Erythroblast (primary cell): ENCODE measurements around the gene HBG2.
A peak's percentile ranks its signal among the peaks of the same experiment; 100 is the strongest.

Experiments used
- DNase-seq, 2 experiments: peaks; one replicate each; lab custom pipeline; 2025; lab: John Stamatoyannopoulos, UW
- GATA1 ChIP-seq: IDR thresholded peaks from 2 replicates; pipeline ENCODE4 v1.6.1; 2011; ENCODE audit warnings: low read depth, mild to moderate bottlenecking, control low read depth, low read length, moderate library complexity
- POLR2A ChIP-seq: IDR thresholded peaks from 2 replicates; pipeline ENCODE4 v1.6.1; 2011; ENCODE audit warnings: mild to moderate bottlenecking, low read length

HBG2 gene

GRCh38 chr11:5239046-5239445 is 15.5 kb downstream of the HBG2 start:
- DNase-seq: no peak

GRCh38 chr11:5238486-5238885 is 16.1 kb downstream of the HBG2 start:
- no peak for DNase-seq
- TF ChIP-seq POLR2A: no peak
- no peak for TF ChIP-seq GATA1

More at GRCh38 chr11:5239046-5239445, 15.5 kb downstream of the HBG2 start:
- no peak for TF ChIP-seq GATA1
- TF ChIP-seq POLR2A: peak; percentile 44

GRCh38 chr11:5237420-5237819 is 17.2 kb downstream of the HBG2 start:
- DNase-seq: no peak
- no peak for TF ChIP-seq POLR2A
- no peak for TF ChIP-seq GATA1

DNA sequence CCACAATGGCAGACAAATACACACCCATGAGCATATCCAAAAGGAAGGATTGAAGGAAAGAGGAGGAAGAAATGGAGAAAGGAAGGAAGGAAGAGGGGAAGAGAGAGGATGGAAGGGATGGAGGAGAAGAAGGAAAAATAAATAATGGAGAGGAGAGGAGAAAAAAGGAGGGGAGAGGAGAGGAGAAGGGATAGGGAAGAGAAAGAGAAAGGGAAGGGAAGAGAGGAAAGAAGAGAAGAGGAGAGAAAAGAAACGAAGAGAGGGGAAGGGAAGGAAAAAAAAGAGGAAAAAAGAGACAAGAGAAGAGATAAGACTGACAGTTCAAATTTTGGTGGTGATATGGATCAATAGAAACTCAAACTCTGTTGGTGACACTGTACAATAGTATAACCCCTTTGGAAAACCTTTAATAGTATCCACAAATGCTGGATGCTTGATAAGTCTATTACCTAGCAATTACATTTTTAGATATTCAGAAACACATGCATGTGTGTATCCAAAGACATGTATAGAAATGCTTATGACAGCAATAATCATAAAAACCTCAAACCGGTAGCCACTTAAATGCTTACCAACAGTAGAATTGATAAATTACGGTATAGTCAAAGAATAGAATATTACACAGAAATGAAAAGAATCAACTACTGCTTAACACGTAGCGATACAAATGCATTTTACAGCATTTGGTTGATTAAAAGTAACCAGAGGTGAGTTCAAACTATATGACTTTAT is 19.1 kb downstream of the HBG2 start:
- TF ChIP-seq GATA1 (no peak), POLR2A (no peak)

GRCh38 chr11:5234381-5234834 is 20.2 kb downstream of the HBG2 start, which contains the start of gene HBD:
TSS of gene HBD (minus strand) at chr11:5234483. CDS start at chr11:5234433, 50 bp downstream.
- TF ChIP-seq POLR2A (peak; percentile 100), GATA1 (peak; percentile 43)
- DNase-seq: peak in 1 of 2 experiments; percentile 74

More for the DNA sequence above, 19.1 kb downstream of the HBG2 start:
- no peak for DNase-seq

DNA sequence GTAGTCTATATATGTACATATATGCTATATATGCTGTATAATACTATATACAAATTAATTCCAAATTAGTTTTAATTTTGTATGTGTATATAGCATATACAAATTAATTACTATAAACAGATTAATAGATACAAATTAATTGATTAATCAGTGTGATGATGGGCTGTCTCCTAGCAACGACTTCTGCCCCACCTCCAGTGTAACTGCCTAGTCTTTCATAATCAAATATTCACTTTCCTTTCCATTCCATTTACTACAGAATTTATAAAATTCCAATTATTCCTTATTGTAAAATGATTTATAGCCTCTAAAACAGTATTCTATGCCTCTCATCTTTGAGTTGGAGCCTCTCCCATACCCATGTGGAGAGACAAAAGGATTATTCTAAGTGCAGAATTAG is 21.3 kb downstream of the HBG2 start:
- no peak for TF ChIP-seq GATA1
- no peak for TF ChIP-seq POLR2A

DNA sequence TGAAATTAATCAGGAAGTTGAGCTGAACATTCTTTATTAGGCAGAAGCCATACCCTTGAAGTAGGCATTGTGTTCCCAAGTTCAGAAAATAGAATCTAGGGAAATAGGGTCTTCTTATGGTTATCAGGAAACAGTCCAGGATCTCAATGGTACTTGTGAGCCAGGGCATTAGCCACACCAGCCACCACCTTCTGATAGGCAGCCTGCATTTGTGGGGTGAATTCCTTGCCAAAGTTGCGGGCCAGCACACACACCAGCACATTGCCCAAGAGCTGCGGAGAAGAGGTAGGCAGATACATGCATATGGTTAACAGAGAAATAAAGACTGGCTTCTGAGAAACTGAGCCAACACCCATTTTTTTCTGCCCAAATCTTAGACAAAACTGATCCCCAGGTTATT is 21.8 kb downstream of the HBG2 start:
- no peak for DNase-seq
- TF ChIP-seq POLR2A (peak; percentile 69), GATA1 (no peak)

More for the DNA sequence above, 21.3 kb downstream of the HBG2 start:
- DNase-seq: no peak

GRCh38 chr11:5232176-5232575 is 22.4 kb downstream of the HBG2 start:
- TF ChIP-seq POLR2A: no peak
- no peak for TF ChIP-seq GATA1
- DNase-seq: no peak

GRCh38 chr11:5231111-5231510 is 23.5 kb downstream of the HBG2 start:
- no peak for DNase-seq
- TF ChIP-seq GATA1: no peak
- TF ChIP-seq POLR2A: peak; percentile 66

GRCh38 chr11:5230266-5230665 is 24.3 kb downstream of the HBG2 start:
- no peak for TF ChIP-seq GATA1
- no peak for TF ChIP-seq POLR2A
- DNase-seq: no peak

GRCh38 chr11:5229796-5230195 is 24.8 kb downstream of the HBG2 start:
- no peak for DNase-seq

GRCh38 chr11:5229356-5229755 is 25.2 kb downstream of the HBG2 start:
- TF ChIP-seq POLR2A (peak; percentile 24), GATA1 (no peak)
- DNase-seq: no peak

More at GRCh38 chr11:5229796-5230195, 24.8 kb downstream of the HBG2 start:
- TF ChIP-seq POLR2A: peak; percentile 13
- TF ChIP-seq GATA1: no peak

DNA sequence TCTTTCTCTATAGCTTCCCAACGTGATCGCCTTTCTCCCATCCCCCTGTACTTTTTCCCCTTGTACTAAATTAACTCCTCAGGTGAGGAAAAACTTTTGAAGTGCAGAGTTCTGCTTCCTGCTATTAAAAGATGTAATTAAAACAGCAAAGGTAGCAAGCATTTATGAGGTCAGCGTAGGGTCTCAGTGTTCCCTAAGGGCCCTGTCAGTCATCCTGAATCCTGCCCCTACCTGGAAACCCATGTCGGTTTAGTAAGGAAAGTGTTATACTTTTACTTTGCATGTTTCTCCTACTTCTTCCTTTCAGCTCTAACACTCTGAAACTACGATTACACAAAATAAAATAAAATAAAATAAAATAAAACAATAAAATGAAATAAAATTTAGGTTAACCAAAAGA is 26.5 kb downstream of the HBG2 start:
- DNase-seq: no peak
- no peak for TF ChIP-seq GATA1
- TF ChIP-seq POLR2A: no peak

DNA sequence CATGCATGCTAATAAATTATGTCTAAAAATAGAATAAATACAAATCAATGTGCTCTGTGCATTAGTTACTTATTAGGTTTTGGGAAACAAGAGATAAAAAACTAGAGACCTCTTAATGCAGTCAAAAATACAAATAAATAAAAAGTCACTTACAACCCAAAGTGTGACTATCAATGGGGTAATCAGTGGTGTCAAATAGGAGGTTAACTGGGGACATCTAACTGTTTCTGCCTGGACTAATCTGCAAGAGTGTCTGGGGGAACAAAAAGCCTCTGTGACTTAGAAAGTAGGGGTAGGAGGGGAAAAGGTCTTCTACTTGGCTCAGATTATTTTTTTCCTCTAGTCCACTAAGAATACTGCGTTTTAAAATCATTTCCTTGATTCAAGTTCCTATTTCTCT is 26.9 kb downstream of the HBG2 start:
- DNase-seq: peak in 1 of 2 experiments; percentile 65
- TF ChIP-seq GATA1 (no peak), POLR2A (no peak)

GRCh38 chr11:5226732-5227310 is 27.8 kb downstream of the HBG2 start, which contains the start of gene HBB:
TSS of gene HBB (minus strand) at chr11:5227071. CDS start at chr11:5227021, 50 bp downstream.
- peak in 1 of 2 experiments; percentile 71 for DNase-seq
- TF ChIP-seq POLR2A: peak; percentile 100
- no peak for TF ChIP-seq GATA1
